GM10847 (cell line): Measurements from ENCODE around the gene THAP11.

Source experiments
- POLR2A ChIP-seq: IDR thresholded peaks from 2 replicates; pipeline ENCODE4 v1.6.1; 2011; ENCODE audit not compliant: insufficient read length; ENCODE audit errors: extremely low read depth

THAP11 gene

GRCh38 chr16:67841816-67842508 lies at the start of gene THAP11:
Gene THAP11 (plus strand): TSS chr16:67842320. CDS start chr16:67842555, 235 bp downstream.
- TF ChIP-seq POLR2A, result peak; percentile 34

DNA sequence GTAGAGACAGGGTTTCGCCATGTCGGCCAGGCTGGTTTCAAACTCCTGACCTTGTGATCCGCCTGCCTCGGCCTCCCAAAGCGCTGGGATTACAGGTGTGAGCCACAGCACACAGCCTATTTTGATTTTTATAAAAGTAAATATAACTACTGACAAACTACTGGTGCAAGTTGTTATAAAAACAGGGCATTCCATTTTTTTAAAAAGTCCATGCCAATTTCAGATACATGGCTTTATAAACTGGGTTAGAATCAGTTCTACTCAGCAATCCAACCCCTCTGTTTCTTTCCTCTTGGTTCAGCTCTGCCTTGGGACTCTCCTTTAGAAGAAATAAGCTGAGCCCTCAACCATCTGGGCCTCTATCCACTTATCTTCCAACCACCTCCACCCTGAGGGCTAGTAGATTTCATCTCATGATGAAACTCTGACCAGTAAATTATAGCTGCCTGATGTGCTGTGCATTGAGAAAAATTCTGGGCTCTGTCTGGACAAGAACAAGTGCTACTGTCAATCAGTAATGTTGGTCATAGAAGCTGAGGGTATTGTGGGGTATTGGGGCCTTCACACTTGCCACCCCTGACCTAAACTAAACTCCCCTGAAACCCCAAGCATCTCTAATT lies 45.9 kb upstream of the THAP11 start:
- TF ChIP-seq POLR2A, result no peak

GRCh38 chr16:67800338-67800926 lies 41.7 kb upstream of the THAP11 start:
- no peak for TF ChIP-seq POLR2A

DNA sequence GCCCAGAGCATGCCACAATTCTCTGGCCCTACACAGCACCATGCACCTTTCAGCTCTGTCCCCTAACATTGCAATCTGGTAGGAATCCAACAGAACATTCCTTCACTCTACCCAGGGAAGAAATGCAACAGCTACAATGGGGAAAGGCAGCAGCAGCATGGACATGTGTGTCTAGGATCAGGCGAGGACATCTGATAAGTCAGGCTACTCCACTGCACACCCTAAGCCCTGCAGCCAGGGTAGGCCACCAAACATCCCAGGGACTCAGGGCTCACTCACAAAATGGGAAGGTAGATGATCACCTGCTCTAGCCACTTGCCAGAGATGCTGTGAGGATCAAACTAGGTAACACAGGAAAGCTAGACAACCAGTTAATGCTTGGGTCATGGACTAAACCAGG lies 40.9 kb upstream of the THAP11 start:
- TF ChIP-seq POLR2A, result no peak

DNA sequence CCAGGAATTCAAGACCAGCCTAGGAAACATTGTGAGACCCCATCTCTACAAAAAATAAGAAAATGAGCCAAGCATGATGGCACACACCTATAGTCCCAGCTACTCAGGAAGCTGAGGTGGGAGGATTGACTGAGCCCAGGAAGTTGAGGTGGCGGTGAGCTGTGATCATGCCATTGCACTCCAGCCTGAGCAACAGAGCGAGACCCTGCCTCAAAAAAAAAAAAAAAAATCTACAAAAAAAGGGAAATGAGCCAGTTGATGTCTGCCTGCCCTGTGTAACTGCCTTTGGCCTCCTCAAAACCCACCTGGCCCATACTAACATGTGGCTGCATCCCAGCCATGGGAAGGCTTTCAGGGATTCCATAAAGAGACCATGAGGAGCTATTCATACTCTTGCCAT lies 40.2 kb upstream of the THAP11 start:
- no peak for TF ChIP-seq POLR2A

DNA sequence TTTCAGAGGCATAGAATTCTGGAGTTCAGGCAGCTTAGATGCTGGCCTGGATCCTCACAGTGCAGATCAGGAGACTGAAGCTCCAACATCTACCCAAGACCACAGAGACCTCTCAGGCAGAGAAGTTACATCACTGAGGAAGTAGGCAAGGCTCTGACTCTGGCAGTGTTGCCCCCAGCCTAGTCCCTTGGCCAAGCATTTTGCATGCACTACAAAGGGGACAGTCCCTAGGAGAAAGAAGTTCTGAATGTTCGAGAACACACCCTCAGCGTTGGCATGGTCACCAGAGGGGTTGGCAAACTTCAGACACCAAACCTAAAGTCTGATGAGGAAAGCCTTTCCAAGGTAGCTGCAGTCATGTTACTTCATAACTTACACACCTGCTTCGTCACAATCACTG lies 38.2 kb upstream of the THAP11 start:
- TF ChIP-seq POLR2A, result no peak

GRCh38 chr16:67804853-67805542 lies 37.1 kb upstream of the THAP11 start:
- no peak for TF ChIP-seq POLR2A

GRCh38 chr16:67805718-67806427 lies 36.2 kb upstream of the THAP11 start:
- no peak for TF ChIP-seq POLR2A

- TF ChIP-seq POLR2A, result peak; percentile 80
These were observed 35.5 kb upstream of the THAP11 start, which contains the start of the genes RANBP10 and TSNAXIP1 for GRCh38 chr16:67806428-67807147. Gene RANBP10 (minus strand): TSS chr16:67806560. CDS start chr16:67806536, 24 bp downstream. Gene TSNAXIP1 (plus strand): TSS chr16:67806889. CDS start chr16:67807150, 261 bp downstream.

GRCh38 chr16:67807148-67807682 lies 34.9 kb upstream of the THAP11 start:
- TF ChIP-seq POLR2A, result no peak

- TF ChIP-seq POLR2A, result no peak
These were observed 30.2 kb upstream of the THAP11 start for GRCh38 chr16:67811899-67812298.

GRCh38 chr16:67814567-67814966 lies 27.6 kb upstream of the THAP11 start:
- no peak for TF ChIP-seq POLR2A

DNA sequence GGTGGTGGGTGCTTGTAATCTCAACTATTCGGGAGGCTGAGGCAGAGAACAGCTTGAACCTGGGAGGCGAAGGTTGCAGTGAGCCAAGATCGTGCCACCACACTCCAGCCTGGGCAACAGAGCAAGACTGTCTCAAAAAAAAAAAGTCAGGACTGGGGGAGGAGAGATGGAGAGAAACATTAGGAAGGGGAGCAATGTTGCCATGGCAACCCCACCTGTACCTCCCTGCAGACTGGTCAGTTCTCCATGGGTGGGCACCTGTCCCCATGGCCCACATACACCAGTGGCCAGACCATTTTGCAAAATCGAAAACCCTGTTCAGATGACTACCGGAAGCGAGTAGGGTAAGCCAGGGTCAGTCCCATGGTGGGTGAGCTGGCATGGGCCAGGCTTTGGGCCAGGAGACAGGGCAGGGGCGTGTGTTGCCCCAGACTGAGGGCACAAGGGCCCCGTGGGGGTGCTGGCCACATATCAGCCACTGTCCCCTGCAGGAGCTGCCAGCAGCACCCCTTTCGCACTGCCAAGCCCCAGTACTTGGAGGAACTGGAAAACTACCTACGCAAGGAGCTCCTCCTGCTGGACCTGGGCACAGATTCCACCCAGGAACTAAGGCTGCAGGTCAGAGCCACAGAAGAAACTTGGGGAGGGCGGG lies 21.4 kb upstream of the THAP11 start:
- TF ChIP-seq POLR2A, result no peak

DNA sequence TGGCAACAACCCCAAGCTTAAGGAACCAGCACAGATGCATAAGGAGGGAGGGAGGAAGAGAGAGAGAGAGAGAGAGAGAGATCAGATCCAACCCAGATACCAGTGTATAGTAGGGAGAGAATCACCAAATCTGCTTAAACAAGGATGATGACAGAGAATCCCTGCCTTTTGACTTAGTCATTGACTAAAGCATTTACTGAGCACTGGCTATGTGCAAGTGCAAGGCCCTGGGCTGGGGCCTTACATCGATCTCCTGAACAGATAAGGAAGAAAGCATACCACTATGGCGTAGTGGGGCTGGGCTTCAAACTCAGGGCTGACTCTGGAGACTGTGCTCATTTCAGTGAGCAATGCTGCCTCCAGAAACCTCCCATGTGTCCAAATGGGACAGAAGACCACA lies 19.6 kb upstream of the THAP11 start:
- TF ChIP-seq POLR2A, result no peak
